ENCODE results near the gene XPR1. TPM values are rescaled to one million over a fixed set of nuclear protein-coding genes. Genes with fewer than 3 reads are reported as not detected.

XPR1 gene
- total RNA-seq, 4 donors from 2014 or later = 6.8 to 23.1 (median 17.2) TPM

DNA sequence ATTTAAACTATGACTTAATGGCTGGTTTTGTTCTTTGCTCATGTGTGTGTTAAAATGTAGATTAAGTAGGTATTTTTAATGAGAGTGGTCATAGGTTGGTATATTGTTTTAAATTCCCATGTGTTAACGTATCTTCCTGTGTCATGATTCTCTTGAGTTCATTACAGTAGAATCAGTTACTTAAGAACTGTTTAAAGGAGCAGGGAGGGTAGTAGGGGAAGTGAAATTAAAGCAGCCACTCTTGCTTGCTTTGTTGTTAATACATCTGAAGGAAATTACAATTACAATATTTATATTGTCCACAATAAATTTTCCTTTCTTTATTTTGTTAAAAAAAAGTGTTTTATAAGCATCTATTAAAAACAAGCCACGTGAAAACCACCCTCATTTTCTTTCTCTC lies 161.6 kb downstream of the XPR1 start:
- Histone ChIP-seq H3K27me3 (no peaks in the 10 kb centered on the region), H3K36me3 (peaks cover 0 to 10% (median 0%) of the 10 kb centered on the region in 3 donors), H3K4me1 (no peaks in the 10 kb centered on the region), H3K4me3 (no peak overlapping the region), H3K9me3 (no peaks in the 10 kb centered on the region), H3K27ac (no peak overlapping the region)
- intact Hi-C loops (cut with DNase I) = no loop called here
- TF ChIP-seq CTCF (IDR thresholded peaks at IDR 0.05) (no peak), POLR2A (IDR thresholded peaks at IDR 0.05) (no peak)
- DNase-seq = no peak
- 71 to 78% methylated on average over 2 of the region's 2 CpGs for WGBS, 2 donors

GRCh38 chr1:180796897-180797640 lies 165.2 kb downstream of the XPR1 start:
- no peaks in the 10 kb centered on the region for H3K9me3 ChIP-seq
- H3K4me1 ChIP-seq = no peaks in the 10 kb centered on the region
- H3K4me3 ChIP-seq = no peak overlapping the region
- TF ChIP-seq CTCF (IDR thresholded peaks at IDR 0.05) (no peak), POLR2A (IDR thresholded peaks at IDR 0.05) (no peak)
- H3K36me3 ChIP-seq = no peaks in the 10 kb centered on the region
- H3K27ac ChIP-seq = no peak overlapping the region
- whole genome bisulfite sequencing, 2 donors = 13 to 23% methylated on average over 1 of the region's 1 CpG
- DNase-seq = no peak
- intact Hi-C loops (cut with DNase I) = no loop called here
- H3K27me3 ChIP-seq = no peaks in the 10 kb centered on the region

DNA sequence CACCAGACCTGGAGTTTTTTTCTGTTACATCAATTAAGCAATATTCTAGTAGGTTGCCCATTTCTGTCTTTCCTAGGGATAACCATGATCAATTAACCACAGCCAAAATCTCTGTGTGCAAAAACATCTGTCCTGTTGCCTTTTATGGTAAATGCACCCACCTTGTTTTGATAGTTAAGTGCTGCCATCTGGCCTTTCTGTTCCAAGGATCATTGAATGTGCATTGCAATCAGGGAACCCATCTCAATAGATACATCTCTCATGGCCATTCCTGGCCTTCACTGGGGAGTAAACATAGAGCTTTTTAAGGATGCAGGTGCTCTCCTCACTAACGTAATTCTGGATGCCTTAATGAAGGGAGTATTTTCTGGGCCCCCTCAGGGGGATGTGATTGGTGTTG lies 169.1 kb downstream of the XPR1 start:
- H3K27ac ChIP-seq = no peak overlapping the region
- TF ChIP-seq CTCF (IDR thresholded peaks at IDR 0.05) = no peak
- no peak for TF ChIP-seq POLR2A (IDR thresholded peaks at IDR 0.05)
- no peaks in the 10 kb centered on the region for H3K9me3 ChIP-seq
- no peaks in the 10 kb centered on the region for H3K4me1 ChIP-seq
- intact Hi-C loops (cut with DNase I) = no loop called here
- H3K36me3 ChIP-seq = peaks cover 0 to 13% (median 0%) of the 10 kb centered on the region in 3 donors
- DNase-seq = no peak
- no peak overlapping the region for H3K4me3 ChIP-seq
- WGBS, 2 donors = 75 to 88% methylated on average over 1 of the region's 1 CpG
- H3K27me3 ChIP-seq = no peaks in the 10 kb centered on the region

DNA sequence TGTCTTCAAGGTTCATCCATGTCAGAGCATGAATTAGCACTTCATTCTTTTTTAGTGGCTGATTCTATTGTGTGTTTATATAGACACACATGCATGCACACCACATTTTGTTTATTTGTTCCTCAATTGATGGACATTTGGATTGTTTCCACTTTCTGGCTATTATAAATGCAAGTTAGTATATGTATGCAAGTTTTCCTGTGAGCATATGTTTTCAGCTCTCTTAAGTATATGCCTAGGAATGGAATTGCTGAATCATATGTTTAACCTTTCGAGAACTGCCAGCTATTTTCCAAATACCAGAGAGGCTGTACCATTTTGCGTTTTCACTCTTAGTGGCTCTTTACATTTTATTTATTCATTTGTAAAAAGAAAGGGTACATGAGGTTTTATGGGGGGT lies 171.0 kb downstream of the XPR1 start:
- 92 to 100% methylated on average over 2 of the region's 2 CpGs for WGBS, 2 donors
- TF ChIP-seq CTCF (IDR thresholded peaks at IDR 0.05) (no peak), POLR2A (IDR thresholded peaks at IDR 0.05) (no peak)
- intact Hi-C loops (cut with DNase I) = no loop called here

DNA sequence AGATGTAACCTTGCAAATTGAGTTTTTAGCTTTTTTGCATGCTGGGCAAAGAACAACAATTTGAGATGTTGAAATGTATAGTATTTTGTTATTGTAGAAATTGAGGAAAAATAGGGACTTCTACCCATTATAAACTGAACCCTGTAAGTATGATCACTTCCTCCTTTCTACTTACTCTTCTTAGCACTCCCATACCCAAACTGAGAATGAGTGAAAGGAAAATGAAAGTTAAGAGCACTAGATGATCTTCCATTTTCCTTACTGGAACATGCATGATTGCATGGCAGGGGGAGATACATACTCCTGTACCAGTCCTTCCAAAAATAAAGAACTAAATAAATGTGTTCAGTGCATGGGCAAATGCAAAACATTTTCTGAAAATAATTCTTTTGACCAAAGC lies 173.5 kb downstream of the XPR1 start:
- TF ChIP-seq CTCF (IDR thresholded peaks at IDR 0.05) (no peak), POLR2A (IDR thresholded peaks at IDR 0.05) (no peak)
- H3K36me3 ChIP-seq = peaks cover 0 to 46% (median 0%) of the 10 kb centered on the region in 3 donors
- H3K27ac ChIP-seq = no peak overlapping the region
- no peaks in the 10 kb centered on the region for H3K4me1 ChIP-seq
- no peak for DNase-seq
- intact Hi-C loops (cut with DNase I) = no loop called here
- H3K4me3 ChIP-seq = no peak overlapping the region
- no peaks in the 10 kb centered on the region for H3K9me3 ChIP-seq
- no peaks in the 10 kb centered on the region for H3K27me3 ChIP-seq

More for the DNA sequence above, 171.0 kb downstream of the XPR1 start:
- H3K9me3 ChIP-seq = no peaks in the 10 kb centered on the region
- no peak overlapping the region for H3K4me3 ChIP-seq
- H3K27me3 ChIP-seq = no peaks in the 10 kb centered on the region
- DNase-seq = no peak
- H3K4me1 ChIP-seq = no peaks in the 10 kb centered on the region
- H3K36me3 ChIP-seq = peaks cover 0 to 28% (median 0%) of the 10 kb centered on the region in 3 donors
- H3K27ac ChIP-seq = no peak overlapping the region
